OCI-LY7 (cell line): ENCODE measurements around the gene FLAD1.

Experiments used
- CTCF ChIP-seq: fragments of 200-600 bp; sonication (generic); conservative IDR thresholded peaks from 2 replicates; pipeline ENCODE4 v1.5.1; 2014; ENCODE audit warnings: mild to moderate bottlenecking, antibody characterized with exemption, low read length, moderate library complexity, mixed read lengths
- EZH2phosphoT487 ChIP-seq: fragments of 200-600 bp; sonication (generic); IDR thresholded peaks from 2 replicates; pipeline ENCODE4 v1.6.1; 2018; ENCODE audit warnings: low read depth, borderline replicate concordance, mild to moderate bottlenecking, mixed run types, antibody characterized with exemption, low read length, moderate library complexity, mixed read lengths

GRCh38 chr1:154974808-154975408 is 8.2 kb upstream of the FLAD1 start:
- TF ChIP-seq CTCF (no peak), EZH2phosphoT487 (no peak)
